A673 (cell line): Measurements from ENCODE around the gene NOL3. TPM values are rescaled to one million over a fixed set of nuclear protein-coding genes. Genes with fewer than 3 reads are reported as not detected.

Experiments
- BruUV-seq: library from RNA; stranded (reverse); fragments of 400-500 nt; replicated peaks from 2 replicates; lab custom pipeline; 2021; lab: Mats Ljungman, UMichigan
- CTCF ChIA-PET: fragments of 300-600 bp; sonication (Branson Sonifier 250); formaldehyde crosslinking; loops from one replicate; lab custom pipeline; 2022; ENCODE audit warnings: antibody characterized with exemption; lab: Charles Lee
- POLR2A ChIA-PET: fragments of 300-600 bp; sonication (Branson Sonifier 250); formaldehyde crosslinking; loops from one replicate; lab custom pipeline; 2022; ENCODE audit warnings: antibody characterized with exemption; ENCODE audit not compliant: low non-redundant PET; lab: Charles Lee
- DNase-seq: peaks from one replicate; pipeline ENCODE4 v3.0.0-alpha.2; 2015; ENCODE audit warnings: low spot score
- H3K27ac ChIP-seq: fragments of 200-600 bp; sonication (generic); 2 replicates; pipeline ENCODE4 v1.5.1; 2016; ENCODE audit warnings: mixed run types, low read depth, mild to moderate bottlenecking, mixed read lengths, antibody characterized with exemption, low read length; ENCODE audit not compliant: poor library complexity, severe bottlenecking
- H3K27me3 ChIP-seq: fragments of 200-600 bp; sonication (generic); replicated peaks from 2 replicates; pipeline ENCODE4 v1.6.1; 2017; ENCODE audit warnings: mixed run types, low read depth, mild to moderate bottlenecking, mixed read lengths, antibody characterized with exemption, low read length; ENCODE audit not compliant: insufficient read depth, poor library complexity
- H3K36me3 ChIP-seq: fragments of 200-600 bp; sonication (generic); 2 replicates; pipeline ENCODE4 v1.6.1; 2016; ENCODE audit warnings: mixed run types, mild to moderate bottlenecking, mixed read lengths, antibody characterized with exemption, low read length; ENCODE audit not compliant: insufficient read depth, poor library complexity, severe bottlenecking
- H3K4me1 ChIP-seq: fragments of 200-600 bp; sonication (generic); 2 replicates; pipeline ENCODE4 v1.6.1; 2017; ENCODE audit warnings: mixed run types, mild to moderate bottlenecking, mixed read lengths, antibody characterized with exemption, low read length; ENCODE audit not compliant: insufficient read depth, poor library complexity, severe bottlenecking
- H3K4me3 ChIP-seq: fragments of 200-600 bp; sonication (generic); 2 replicates; pipeline ENCODE4 v1.5.1; 2016; ENCODE audit warnings: low read depth, mixed run types, mild to moderate bottlenecking, mixed read lengths, low read length; ENCODE audit not compliant: poor library complexity, severe bottlenecking
- H3K9me3 ChIP-seq: fragments of 200-600 bp; sonication (generic); 2 replicates; pipeline ENCODE4 v1.6.1; 2016; ENCODE audit warnings: mixed run types, low read depth, mild to moderate bottlenecking, mixed read lengths, antibody characterized with exemption, low read length; ENCODE audit not compliant: poor library complexity, severe bottlenecking
- EZH2 ChIP-seq: fragments of 200-600 bp; sonication (generic); IDR thresholded peaks from 2 replicates; pipeline ENCODE4 v1.6.1; 2017; ENCODE audit warnings: borderline replicate concordance, low read depth, mild to moderate bottlenecking, mixed read lengths, antibody characterized with exemption, low read length; ENCODE audit not compliant: poor library complexity, severe bottlenecking
- intact Hi-C: fragments of 100-400 bp; cut with micrococcal nuclease; formaldehyde crosslinking; loops from one replicate; pipeline ENCODE4 v1.10.0; 2022; ENCODE audit not compliant: unreplicated experiment
- total RNA-seq: library from RNA; stranded (reverse); gene quantifications from 2 replicates; pipeline ENCODE4 v1.2.3, GENCODE V29; 2021
- TF ChIP-seq, protein P1 (sequence below): fragments of 300-800, 200-600 bp; sonication (generic); conservative IDR thresholded peaks from 2 replicates; pipeline ENCODE4 v1.5.1; 2017; ENCODE audit warnings: low read depth, mild to moderate bottlenecking, antibody characterized with exemption, low read length, moderate library complexity, mixed read lengths

Gene NOL3
- total RNA-seq, 1 experiment from 2014 or later, result 15.3 TPM

DNA sequence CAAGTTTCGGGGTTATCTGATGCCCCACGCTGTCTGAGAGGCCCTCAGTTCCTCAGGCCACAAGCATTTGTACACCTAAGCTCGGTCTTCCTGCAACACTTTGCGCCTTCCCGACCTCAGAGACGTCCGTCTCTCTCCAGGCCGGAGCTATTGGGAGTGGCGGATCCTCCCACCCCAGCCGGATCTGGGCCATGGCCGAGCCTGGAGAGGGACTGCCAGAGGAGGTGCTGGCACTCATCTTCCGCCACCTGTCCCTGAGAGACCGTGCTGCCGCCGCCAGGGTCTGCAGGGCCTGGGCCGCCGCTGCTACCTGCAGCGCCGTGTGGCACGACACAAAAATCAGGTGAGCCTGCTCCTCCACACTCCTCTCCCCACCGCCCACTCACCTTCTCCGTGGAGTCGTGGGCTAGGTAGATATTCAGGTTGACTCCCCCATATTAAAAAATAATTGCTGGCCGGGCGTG, 8.7 kb upstream of the NOL3 start:
- intact Hi-C loops, result loop anchor here (2.0 kb wide), 2 partner anchors 65 to 185 kb away; partner anchors contain the start of gene TMEM208
- TF ChIP-seq, protein P1, sequence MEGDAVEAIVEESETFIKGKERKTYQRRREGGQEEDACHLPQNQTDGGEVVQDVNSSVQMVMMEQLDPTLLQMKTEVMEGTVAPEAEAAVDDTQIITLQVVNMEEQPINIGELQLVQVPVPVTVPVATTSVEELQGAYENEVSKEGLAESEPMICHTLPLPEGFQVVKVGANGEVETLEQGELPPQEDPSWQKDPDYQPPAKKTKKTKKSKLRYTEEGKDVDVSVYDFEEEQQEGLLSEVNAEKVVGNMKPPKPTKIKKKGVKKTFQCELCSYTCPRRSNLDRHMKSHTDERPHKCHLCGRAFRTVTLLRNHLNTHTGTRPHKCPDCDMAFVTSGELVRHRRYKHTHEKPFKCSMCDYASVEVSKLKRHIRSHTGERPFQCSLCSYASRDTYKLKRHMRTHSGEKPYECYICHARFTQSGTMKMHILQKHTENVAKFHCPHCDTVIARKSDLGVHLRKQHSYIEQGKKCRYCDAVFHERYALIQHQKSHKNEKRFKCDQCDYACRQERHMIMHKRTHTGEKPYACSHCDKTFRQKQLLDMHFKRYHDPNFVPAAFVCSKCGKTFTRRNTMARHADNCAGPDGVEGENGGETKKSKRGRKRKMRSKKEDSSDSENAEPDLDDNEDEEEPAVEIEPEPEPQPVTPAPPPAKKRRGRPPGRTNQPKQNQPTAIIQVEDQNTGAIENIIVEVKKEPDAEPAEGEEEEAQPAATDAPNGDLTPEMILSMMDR, result no peak
- no peak for TF ChIP-seq EZH2
- H3K27ac ChIP-seq, result no peak overlapping the region
- no peaks in the 10 kb centered on the region for H3K27me3 ChIP-seq
- H3K4me1 ChIP-seq, result peaks cover 4% of the 10 kb centered on the region
- POLR2A ChIA-PET, result no interaction called here
- no TSS peak for BruUV-seq
- DNase-seq, result no peak
- CTCF ChIA-PET, result no interaction called here
- no peak overlapping the region for H3K4me3 ChIP-seq
- no peaks in the 10 kb centered on the region for H3K9me3 ChIP-seq
- no peaks in the 10 kb centered on the region for H3K36me3 ChIP-seq

DNA sequence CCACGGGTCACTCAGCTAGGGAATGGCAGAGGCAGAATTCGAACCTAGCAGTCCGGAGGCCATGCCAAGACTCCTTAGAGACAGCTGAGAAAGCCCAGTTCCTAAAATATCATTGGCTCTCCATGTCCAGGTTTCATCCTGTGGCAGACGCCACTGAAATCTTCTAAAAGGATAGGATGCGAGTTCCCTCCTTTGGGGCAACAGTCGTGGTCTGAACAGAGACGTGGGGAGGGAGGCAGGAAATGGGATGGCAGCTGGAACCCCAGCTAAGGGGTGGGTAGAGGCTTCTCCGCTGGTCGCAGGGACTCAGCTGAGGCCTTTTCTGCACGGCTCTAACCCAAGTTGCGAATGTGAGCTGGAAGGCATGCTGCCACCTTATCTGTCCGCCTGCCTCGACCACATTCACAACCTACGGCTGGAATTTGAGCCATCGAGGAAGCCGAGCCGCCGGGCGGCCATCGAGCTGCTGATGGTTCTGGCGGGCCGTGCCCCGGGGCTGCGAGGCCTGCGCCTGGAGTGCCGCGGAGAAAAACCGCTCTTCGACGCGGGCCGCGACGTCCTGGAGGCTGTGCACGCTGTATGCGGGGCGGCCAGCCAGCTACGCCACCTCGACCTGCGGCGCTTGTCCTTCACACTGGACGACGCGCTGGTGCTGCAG, 7.7 kb upstream of the NOL3 start:
- Histone ChIP-seq H3K9me3 (no peaks in the 10 kb centered on the region), H3K4me3 (no peak overlapping the region), H3K36me3 (no peaks in the 10 kb centered on the region), H3K4me1 (peaks cover 4% of the 10 kb centered on the region), H3K27ac (no peak overlapping the region), H3K27me3 (no peaks in the 10 kb centered on the region)
- peak; percentile 33 for DNase-seq
- CTCF ChIA-PET, result no interaction called here
- BruUV-seq, result no TSS peak
- no peak for TF ChIP-seq EZH2
- TF ChIP-seq, protein P1, result no peak
- POLR2A ChIA-PET, result no interaction called here
- intact Hi-C loops, result no loop called here

DNA sequence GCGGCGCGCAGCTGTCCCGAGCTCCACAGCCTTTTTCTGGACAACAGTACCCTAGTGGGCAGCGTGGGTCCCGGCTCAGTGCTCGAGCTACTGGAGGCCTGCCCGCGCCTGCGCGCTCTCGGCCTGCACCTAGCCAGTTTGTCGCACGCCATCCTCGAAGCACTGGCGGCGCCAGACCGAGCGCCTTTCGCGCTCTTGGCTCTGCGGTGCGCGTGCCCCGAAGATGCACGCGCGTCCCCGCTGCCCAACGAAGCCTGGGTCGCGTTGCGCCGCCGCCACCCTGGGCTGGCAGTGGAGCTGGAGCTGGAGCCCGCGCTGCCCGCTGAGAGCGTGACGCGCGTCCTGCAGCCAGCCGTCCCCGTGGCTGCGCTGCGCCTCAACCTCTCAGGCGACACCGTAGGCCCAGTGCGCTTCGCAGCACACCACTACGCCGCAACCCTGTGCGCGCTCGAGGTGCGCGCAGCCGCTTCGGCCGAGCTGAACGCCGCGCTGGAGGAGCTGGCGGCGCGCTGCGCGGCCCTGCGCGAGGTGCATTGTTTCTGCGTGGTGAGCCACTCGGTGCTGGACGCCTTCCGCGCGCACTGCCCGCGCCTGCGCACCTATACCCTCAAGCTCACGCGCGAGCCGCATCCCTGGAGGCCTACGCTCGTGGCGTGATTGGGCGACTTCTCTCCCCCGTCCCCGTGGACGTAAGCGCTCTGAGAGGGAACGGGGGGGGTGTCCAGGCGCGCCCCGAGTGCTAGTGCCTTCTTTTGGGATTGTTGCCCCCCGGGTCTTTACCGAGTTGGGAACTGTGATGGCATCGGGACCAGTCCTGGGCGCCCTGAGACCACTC, 7.0 kb upstream of the NOL3 start:
- H3K27me3 ChIP-seq, result no peaks in the 10 kb centered on the region
- BruUV-seq, result no TSS peak
- TF ChIP-seq EZH2, result no peak
- TF ChIP-seq, protein P1, result no peak
- H3K9me3 ChIP-seq, result no peaks in the 10 kb centered on the region
- H3K36me3 ChIP-seq, result no peaks in the 10 kb centered on the region
- H3K4me1 ChIP-seq, result peaks cover 4% of the 10 kb centered on the region
- ChIA-PET POLR2A (no interaction called here), CTCF (no interaction called here)
- no peak overlapping the region for H3K4me3 ChIP-seq
- no peak for DNase-seq
- no peak overlapping the region for H3K27ac ChIP-seq
- intact Hi-C loops, result no loop called here
